HL-60 (cell line): Measurements from ENCODE around the gene CAPZA1.

Source experiments
- REST ChIP-seq: IDR thresholded peaks from 2 replicates; pipeline ENCODE4 v1.6.1; 2012; ENCODE audit warnings: low read depth; ENCODE audit not compliant: insufficient replicate concordance
- TF ChIP-seq, protein P1 (sequence below): IDR thresholded peaks from one replicate; pipeline ENCODE4 v1.5.1; 2011; ENCODE audit warnings: low read length, control low read depth, inconsistent platforms; ENCODE audit not compliant: insufficient read depth

DNA sequence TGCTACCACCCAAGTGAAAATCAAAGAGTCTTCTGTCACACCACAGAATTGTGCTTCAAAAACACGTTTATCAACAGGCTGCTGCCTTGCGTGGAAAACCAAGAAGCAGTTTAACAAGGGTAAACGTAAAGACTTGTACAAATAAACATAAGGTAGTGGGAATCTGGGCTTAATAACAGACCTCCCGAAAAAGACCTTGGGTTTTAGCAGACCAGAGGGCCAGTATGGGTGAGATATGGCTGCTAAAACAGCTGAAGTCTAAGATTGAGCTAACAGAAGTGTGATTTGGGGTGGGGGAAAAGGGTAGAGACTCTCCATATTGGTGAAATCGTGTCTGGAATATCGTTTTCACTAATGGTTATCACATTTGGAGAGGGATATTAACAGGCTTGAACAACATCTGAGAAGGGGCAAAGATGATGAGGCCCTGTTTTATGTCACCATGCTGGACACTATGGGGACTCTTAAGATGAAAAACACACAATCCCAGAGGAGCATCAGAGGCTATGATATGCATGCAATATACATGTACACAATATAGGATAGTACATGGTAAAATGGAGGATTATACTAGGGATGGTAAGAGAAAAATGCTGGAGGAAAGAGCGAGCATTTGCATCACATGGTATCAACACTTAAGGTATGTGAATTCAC is 56.2 kb downstream of the CAPZA1 start:
- TF ChIP-seq, protein P1, sequence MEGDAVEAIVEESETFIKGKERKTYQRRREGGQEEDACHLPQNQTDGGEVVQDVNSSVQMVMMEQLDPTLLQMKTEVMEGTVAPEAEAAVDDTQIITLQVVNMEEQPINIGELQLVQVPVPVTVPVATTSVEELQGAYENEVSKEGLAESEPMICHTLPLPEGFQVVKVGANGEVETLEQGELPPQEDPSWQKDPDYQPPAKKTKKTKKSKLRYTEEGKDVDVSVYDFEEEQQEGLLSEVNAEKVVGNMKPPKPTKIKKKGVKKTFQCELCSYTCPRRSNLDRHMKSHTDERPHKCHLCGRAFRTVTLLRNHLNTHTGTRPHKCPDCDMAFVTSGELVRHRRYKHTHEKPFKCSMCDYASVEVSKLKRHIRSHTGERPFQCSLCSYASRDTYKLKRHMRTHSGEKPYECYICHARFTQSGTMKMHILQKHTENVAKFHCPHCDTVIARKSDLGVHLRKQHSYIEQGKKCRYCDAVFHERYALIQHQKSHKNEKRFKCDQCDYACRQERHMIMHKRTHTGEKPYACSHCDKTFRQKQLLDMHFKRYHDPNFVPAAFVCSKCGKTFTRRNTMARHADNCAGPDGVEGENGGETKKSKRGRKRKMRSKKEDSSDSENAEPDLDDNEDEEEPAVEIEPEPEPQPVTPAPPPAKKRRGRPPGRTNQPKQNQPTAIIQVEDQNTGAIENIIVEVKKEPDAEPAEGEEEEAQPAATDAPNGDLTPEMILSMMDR: no peak
- no peak for TF ChIP-seq REST
